ENCODE data around the gene MIAT. TPM values are rescaled to one million over a fixed set of nuclear protein-coding genes. Genes with fewer than 3 reads are reported as not detected.
"Not testable (repeated sequence)": the region's sequence is repeated elsewhere in the genome, so short reads cannot be mapped to it uniquely, and the experiment has no call there.

Gene MIAT
- total RNA-seq, 1 experiment from 2014 or later, result 0.14 TPM

- in situ Hi-C loops (cut with HindIII; ENCODE audit: low sequenced_read_pairs), result no loop called here
- DNase-seq (ENCODE audit: low spot score), result no peak
Measured at GRCh38 chr22:26685601-26686000, 28.2 kb downstream of the MIAT start.

- no peak for DNase-seq (ENCODE audit: low spot score)
- in situ Hi-C loops (cut with HindIII; ENCODE audit: low sequenced_read_pairs), result no loop called here
Measured at GRCh38 chr22:26687439-26687838, 30.1 kb downstream of the MIAT start.

- DNase-seq (ENCODE audit: low spot score), result peak; percentile 37
- in situ Hi-C loops (cut with HindIII; ENCODE audit: low sequenced_read_pairs), result no loop called here
Measured at GRCh38 chr22:26689513-26690301, 32.3 kb downstream of the MIAT start.

GRCh38 chr22:26690654-26691376 is 33.4 kb downstream of the MIAT start:
- DNase-seq (ENCODE audit: low spot score), result no peak
- in situ Hi-C loops (cut with HindIII; ENCODE audit: low sequenced_read_pairs), result no loop called here

GRCh38 chr22:26691377-26691716 is 34.0 kb downstream of the MIAT start:
- no peak for DNase-seq (ENCODE audit: low spot score)
- in situ Hi-C loops (cut with HindIII; ENCODE audit: low sequenced_read_pairs), result no loop called here

- no peak for DNase-seq (ENCODE audit: low spot score)
- in situ Hi-C loops (cut with HindIII; ENCODE audit: low sequenced_read_pairs), result no loop called here
Measured at GRCh38 chr22:26692215-26692614, 34.8 kb downstream of the MIAT start.

GRCh38 chr22:26697151-26697550 is 39.8 kb downstream of the MIAT start:
- DNase-seq (ENCODE audit: low spot score), result no peak
- in situ Hi-C loops (cut with HindIII; ENCODE audit: low sequenced_read_pairs), result no loop called here

- in situ Hi-C loops (cut with HindIII; ENCODE audit: low sequenced_read_pairs), result no loop called here
- no peak for DNase-seq (ENCODE audit: low spot score)
Measured at GRCh38 chr22:26700462-26700861, 43.1 kb downstream of the MIAT start.

- DNase-seq (ENCODE audit: low spot score), result no peak
- in situ Hi-C loops (cut with HindIII; ENCODE audit: low sequenced_read_pairs), result no loop called here
Measured at GRCh38 chr22:26700886-26701285, 43.5 kb downstream of the MIAT start.

- in situ Hi-C loops (cut with HindIII; ENCODE audit: low sequenced_read_pairs), result no loop called here
- no peak for DNase-seq (ENCODE audit: low spot score)
Measured at GRCh38 chr22:26701323-26701722, 43.9 kb downstream of the MIAT start.

GRCh38 chr22:26702906-26703830 is 45.8 kb downstream of the MIAT start:
- no peak for DNase-seq (ENCODE audit: low spot score)
- in situ Hi-C loops (cut with HindIII; ENCODE audit: low sequenced_read_pairs), result no loop called here

- in situ Hi-C loops (cut with HindIII; ENCODE audit: low sequenced_read_pairs); DNase-seq (ENCODE audit: low spot score): not testable (repeated sequence)
Measured at GRCh38 chr22:26705379-26705778, 48.0 kb downstream of the MIAT start.

GRCh38 chr22:26707090-26707489 is 49.7 kb downstream of the MIAT start:
- DNase-seq (ENCODE audit: low spot score), result no peak
- in situ Hi-C loops (cut with HindIII; ENCODE audit: low sequenced_read_pairs), result no loop called here

- DNase-seq (ENCODE audit: low spot score), result no peak
- in situ Hi-C loops (cut with HindIII; ENCODE audit: low sequenced_read_pairs), result no loop called here
Measured at GRCh38 chr22:26707581-26707980, 50.2 kb downstream of the MIAT start.

GRCh38 chr22:26708256-26709009 is 51.0 kb downstream of the MIAT start:
- in situ Hi-C loops (cut with HindIII; ENCODE audit: low sequenced_read_pairs), result no loop called here
- no peak for DNase-seq (ENCODE audit: low spot score)

GRCh38 chr22:26709617-26710390 is 52.4 kb downstream of the MIAT start:
- in situ Hi-C loops (cut with HindIII; ENCODE audit: low sequenced_read_pairs), result no loop called here
- no peak for DNase-seq (ENCODE audit: low spot score)

GRCh38 chr22:26711205-26711963 is 54.0 kb downstream of the MIAT start:
- DNase-seq (ENCODE audit: low spot score), result no peak
- in situ Hi-C loops (cut with HindIII; ENCODE audit: low sequenced_read_pairs), result no loop called here

- in situ Hi-C loops (cut with HindIII; ENCODE audit: low sequenced_read_pairs), result no loop called here
- DNase-seq (ENCODE audit: low spot score), result no peak
Measured at GRCh38 chr22:26712158-26712557, 54.8 kb downstream of the MIAT start.
